GM21381 (cell line): ENCODE measurements around the gene C1orf141.
"Not testable (repeated sequence)": the region's sequence is repeated elsewhere in the genome, so short reads cannot be mapped to it uniquely, and the experiment has no call there.

Experiments
- ATAC-seq: cut with Tn5 transposase; IDR thresholded peaks from one replicate; pipeline ENCODE4 v1.9.1; 2021; ENCODE audit warnings: mild to moderate bottlenecking, moderate library complexity; ENCODE audit not compliant: unreplicated experiment

C1orf141 gene

DNA sequence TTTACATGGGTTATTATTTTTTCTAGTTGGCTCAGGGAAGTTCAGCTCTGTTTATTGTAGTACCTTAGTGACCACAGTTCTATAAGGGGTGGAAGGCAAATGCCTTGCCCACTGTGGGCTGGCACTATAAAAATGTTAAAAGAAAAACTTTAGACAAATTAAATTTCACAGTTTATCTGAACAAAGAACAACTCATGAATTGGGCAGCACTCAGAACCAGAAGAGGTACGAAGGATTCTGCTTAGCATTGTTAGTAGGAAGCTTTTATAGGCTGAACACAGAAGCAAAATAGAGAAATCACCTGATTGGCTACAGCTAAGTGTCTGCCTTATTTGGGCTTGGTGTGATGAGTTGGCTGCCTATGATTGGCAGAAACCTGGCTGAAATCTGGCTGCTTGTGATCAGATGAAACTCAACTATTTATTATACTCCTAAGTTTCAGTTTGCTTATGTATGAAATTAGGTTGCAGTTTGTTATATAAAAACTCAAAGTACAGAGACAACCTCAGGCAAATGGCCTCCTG is 45.0 kb downstream of the C1orf141 start:
- ATAC-seq = no peak

GRCh38 chr1:67088440-67088839 is 46.3 kb downstream of the C1orf141 start:
- no peak for ATAC-seq

DNA sequence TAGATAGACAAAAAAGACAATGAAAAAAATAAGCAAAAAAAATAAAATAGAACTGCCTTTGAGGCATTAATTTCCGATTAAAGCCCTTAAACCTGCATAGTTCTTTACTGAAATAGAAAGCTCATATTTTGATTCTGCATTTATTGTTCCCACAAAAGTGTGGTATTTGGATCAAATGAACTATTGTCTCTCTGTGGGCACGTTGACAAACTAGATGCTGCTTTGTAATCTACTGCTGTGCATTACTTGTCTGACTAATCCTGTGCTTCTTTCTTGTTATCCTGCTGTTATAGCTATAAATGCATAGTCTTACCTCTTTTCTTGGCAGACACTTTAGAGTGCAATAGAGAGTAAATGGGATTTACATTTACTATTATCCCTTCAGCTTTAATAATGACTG is 49.4 kb downstream of the C1orf141 start:
- no peak for ATAC-seq

DNA sequence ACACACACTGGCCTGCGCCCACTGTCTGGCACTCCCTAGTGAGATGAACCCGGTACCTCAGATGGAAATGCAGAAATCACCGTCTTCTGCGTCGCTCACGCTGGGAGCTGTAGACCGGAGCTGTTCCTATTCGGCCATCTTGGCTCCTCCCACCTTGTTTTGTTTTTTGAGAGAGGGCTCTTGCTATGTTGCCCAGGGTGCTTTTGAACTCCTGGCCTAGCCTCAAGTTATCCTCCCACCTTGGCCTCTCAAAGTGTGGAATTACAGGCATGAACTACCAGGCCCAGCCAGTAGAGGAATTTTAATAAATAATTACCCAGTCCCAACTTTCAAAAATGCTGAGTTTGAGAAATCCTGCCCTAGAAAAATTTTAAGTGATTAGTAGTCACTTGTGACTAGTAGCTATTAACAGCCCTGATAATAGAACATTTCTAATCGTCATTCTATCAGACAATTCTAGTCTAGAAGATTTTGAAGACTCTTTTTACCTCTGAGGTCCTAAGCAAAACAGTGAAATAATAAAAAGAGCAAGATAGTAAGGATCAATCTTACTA is 49.9 kb downstream of the C1orf141 start:
- ATAC-seq = no peak

- ATAC-seq = no peak
Measured at GRCh38 chr1:67078291-67078690, 56.5 kb downstream of the C1orf141 start.

- no peak for ATAC-seq
Measured at GRCh38 chr1:67077593-67077992, 57.2 kb downstream of the C1orf141 start.

GRCh38 chr1:67072749-67073148 is 62.0 kb downstream of the C1orf141 start:
- no peak for ATAC-seq

- not testable (repeated sequence) for ATAC-seq
Measured at GRCh38 chr1:67067655-67068054, 67.1 kb downstream of the C1orf141 start.

DNA sequence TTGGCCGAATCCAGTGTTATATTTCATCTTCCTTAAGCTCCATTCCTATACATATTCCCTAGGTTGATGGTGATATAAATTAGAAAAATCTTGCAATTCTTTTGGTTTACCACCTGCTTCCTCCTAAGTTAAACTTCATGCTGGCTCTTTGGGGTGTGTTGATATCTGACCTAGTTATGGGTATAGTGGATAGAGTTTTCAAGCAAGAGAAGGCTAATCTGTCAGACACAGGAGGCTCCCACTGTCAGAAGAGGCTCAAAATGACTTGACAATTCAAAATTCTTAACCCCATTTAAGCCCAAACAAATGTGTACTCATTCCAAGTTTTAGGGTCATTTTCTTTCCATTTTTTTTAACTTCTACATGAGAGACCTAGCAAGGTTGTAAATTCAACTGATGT is 72.4 kb downstream of the C1orf141 start:
- no peak for ATAC-seq

DNA sequence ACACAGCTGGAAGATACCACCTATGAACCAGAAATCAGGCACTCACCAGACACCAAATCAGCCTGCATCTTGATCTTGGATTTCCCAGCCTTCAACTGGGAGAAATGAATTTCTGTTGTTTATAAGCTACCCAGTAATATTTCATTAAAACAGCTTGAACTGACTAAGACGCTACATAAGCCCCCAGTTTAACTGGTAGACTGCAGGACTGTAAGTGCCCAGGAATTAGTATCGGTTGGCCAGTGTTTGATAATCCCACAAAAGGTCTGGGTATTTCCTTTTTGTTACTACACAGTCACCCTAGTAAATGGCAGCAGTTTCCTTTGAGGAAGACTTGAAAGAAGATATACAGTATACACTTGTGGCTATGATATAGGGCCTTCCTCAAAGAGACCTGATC is 73.5 kb downstream of the C1orf141 start:
- no peak for ATAC-seq

DNA sequence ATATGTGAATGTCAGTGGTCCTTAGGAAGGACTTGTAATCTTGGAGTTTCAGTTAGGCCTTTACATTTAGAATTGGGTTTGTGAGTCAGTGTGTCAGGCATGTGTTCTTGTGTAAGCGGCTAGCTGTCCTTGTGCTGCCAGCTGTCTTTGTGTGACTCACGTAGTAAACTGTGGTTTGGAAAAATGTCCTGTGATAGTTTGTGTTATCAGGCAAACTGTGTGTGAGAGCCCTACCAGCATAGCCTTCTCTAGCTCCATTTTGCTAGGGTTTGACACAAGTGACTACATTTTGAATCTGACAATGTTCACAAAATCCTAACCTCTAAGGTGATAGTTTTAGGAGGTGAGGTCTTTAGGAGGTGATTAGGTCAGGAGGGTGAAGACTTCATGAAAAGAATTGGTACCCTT is 74.0 kb downstream of the C1orf141 start:
- ATAC-seq = no peak

- ATAC-seq = no peak
Measured at GRCh38 chr1:67059346-67059745, 75.4 kb downstream of the C1orf141 start.

GRCh38 chr1:67058761-67059160 is 76.0 kb downstream of the C1orf141 start:
- ATAC-seq = no peak

- ATAC-seq = no peak
Measured at GRCh38 chr1:67058242-67058641, 76.5 kb downstream of the C1orf141 start.

GRCh38 chr1:67053785-67054772 is 80.7 kb downstream of the C1orf141 start, which contains the start of gene SLC35D1:
Gene SLC35D1, minus strand, starts transcription at chr1:67054148. Its CDS starts 135 bp downstream, at chr1:67054013.
- ATAC-seq = peak; percentile 76

DNA sequence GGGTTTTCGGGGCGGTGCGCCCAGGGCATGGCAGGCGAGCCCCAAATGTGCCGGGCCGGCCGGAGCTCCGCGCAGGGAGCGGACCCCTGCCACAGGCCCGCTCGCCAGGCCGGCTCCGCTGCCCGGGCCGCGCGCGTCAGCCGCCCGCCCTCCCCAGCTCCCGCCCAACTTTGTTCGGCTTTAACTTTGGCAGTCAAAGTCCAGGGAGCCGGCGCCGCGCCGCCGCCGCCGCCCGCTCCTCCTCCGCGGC is 81.3 kb downstream of the C1orf141 start:
- peak; percentile 41 for ATAC-seq

DNA sequence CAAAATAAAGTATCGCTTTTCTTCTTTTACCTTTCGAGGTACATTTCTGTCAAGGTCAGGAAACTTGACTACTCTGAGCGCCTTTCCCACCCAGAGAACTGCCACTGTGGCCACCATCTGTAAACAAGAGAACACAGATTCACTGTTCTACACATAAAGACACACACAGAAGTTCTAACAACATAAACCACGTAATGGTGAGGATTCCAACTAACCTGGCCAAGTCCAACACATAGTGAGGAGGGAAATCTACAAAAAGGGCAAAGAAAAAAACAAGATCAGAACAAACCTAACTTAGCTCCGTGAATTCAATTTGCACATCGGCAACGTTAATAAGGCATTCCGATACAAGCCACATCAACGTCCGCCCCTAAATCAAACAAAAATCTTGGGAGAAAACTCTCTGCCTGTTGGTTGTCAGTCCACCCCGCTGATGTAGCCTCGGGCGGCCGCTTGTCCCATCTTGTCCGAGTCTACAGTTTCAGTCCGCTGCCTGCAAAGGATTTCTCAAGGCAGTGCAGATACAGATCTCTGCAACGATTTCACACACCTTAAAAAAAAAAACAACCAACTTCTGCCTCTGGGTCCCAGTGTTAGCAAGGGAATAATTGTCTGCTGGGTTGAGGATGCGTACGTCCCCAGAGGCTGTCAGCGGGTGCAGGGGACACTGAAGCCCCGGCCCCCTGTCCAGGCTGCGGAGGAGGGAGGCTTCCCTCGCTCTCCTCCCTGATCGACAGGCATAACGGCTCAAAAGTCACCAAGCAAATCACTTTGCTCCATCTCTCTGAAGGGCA is 81.8 kb downstream of the C1orf141 start:
- ATAC-seq = peak; percentile 9

GRCh38 chr1:67051196-67051595 is 83.6 kb downstream of the C1orf141 start:
- ATAC-seq = no peak

DNA sequence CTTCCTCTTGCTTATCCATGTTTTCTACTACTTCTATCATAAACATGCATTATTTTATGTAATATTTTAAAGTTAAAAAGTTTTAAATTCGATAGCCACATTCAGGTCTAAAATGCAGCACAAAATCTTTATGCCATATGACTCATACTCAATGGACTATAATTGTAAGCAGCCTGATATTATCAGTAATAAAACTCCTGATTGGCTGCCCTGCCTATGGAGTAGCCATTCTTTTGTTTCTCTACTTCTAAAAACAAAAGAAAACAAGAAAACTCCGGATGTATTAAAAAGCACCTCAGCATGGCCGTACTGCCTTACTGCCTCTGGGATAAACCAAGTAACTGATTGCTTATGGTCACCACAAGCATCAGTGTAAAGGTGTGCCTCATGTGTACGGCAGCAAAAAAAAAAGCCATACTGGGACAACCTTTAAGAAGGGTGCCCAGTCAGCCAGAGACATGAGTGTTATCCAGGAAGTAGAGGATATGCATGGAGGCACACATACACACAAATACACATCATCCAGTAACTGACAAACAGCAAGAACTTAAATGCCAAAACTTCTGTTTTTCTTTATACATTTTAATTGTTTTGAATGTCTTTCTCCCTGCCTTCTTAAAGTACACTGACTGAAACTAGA is 90.0 kb downstream of the C1orf141 start:
- ATAC-seq = no peak

DNA sequence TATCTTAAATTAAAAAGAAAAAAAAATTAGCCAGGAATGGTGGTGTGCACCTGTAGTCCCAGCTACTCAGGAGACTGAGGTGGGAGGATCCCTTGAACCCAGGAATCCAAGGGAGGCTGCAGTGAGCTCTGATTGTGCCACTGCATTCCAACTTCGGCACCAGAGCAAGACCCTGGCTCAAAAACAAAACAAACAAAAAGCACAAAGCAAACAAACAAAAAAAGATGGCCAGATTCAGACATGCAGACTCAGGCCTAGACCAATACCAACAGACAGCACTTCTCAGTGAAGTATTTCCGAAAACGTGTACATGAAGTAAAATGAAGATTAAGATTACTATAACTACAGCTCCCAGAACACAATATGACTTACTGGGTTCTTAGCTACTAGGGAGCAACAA is 91.4 kb downstream of the C1orf141 start:
- ATAC-seq = no peak
